B cell (primary cell): Measurements from ENCODE around the gene ADGRA1. TPM values are rescaled to one million over a fixed set of nuclear protein-coding genes. Genes with fewer than 3 reads are reported as not detected.

ENCODE experiments used
- ATAC-seq: fragments of 200-7000 bp; cut with Tn5 transposase; one replicate; pipeline ENCODE4 v1.10.0; 2021; ENCODE audit warnings: low read depth, mild to moderate bottlenecking, moderate number of reproducible peaks, moderate library complexity
- CTCF ChIA-PET: fragments of 350-600 bp; sonication (Branson Sonifier 250); formaldehyde crosslinking; loops from one replicate; lab custom pipeline; 2021; ENCODE audit warnings: antibody characterized with exemption, inconsistent platforms; lab: Charles Lee
- POLR2A ChIA-PET: fragments of 350-600 bp; sonication (Branson Sonifier 250); formaldehyde crosslinking; loops from one replicate; lab custom pipeline; 2021; ENCODE audit warnings: antibody characterized with exemption; lab: Charles Lee
- DNase-seq: peaks from one replicate; pipeline ENCODE4 v3.0.0; 2013
- H2AFZ ChIP-seq: 2 replicates; pipeline ENCODE4 v1.6.1; 2012; ENCODE audit warnings: mild to moderate bottlenecking, low read depth, low read length; ENCODE audit not compliant: insufficient read depth, poor library complexity, severe bottlenecking
- H3K27ac ChIP-seq, 2 donors: 1 replicate in 1 of 2; 2 replicates in 1 of 2; pipeline ENCODE4 v1.5.1; 2012 to 2013; ENCODE audit warnings: low read length in 2 of 2, mild to moderate bottlenecking in 2 of 2, moderate library complexity in 1 of 2
- H3K27me3 ChIP-seq, 4 experiments: fragments of 200-600 bp in 1 of 4; sonication (generic) in 1 of 4; replicated peaks in 1 of 4; 1 replicate in 2 of 4; 2 replicates in 2 of 4; pipeline versions ENCODE4 v1.6.1 to v1.7.0; 2013 to 2016; ENCODE audit warnings: low read length in 3 of 4, mild to moderate bottlenecking in 2 of 4, mixed read lengths in 1 of 4, moderate library complexity in 1 of 4; ENCODE audit not compliant: insufficient read depth in 4 of 4, control insufficient read depth in 3 of 4; ENCODE audit errors: control extremely low read depth in 1 of 4
- H3K36me3 ChIP-seq, 2 experiments: replicated peaks in 1 of 2; 1 replicate in 1 of 2; 2 replicates in 1 of 2; pipeline versions ENCODE4 v1.6.1 to v1.7.1; 2013; ENCODE audit warnings: low read length in 1 of 2; ENCODE audit not compliant: insufficient read depth in 2 of 2, control insufficient read depth in 1 of 2; ENCODE audit errors: control extremely low read depth in 1 of 2, extremely low read depth in 1 of 2
- H3K4me1 ChIP-seq, 2 donors: fragments of 200-600 bp in 1 of 2; sonication (generic) in 1 of 2; 1 replicate in 1 of 2; 2 replicates in 1 of 2; pipeline versions ENCODE4 v1.5.1 to v1.6.1; 2013 to 2017; ENCODE audit warnings: low read length in 2 of 2; ENCODE audit not compliant: control insufficient read depth in 2 of 2, insufficient read depth in 2 of 2
- H3K4me2 ChIP-seq: replicated peaks from 2 replicates; pipeline ENCODE3; 2012; ENCODE audit warnings: mild to moderate bottlenecking, low read depth, low read length; ENCODE audit not compliant: poor library complexity, severe bottlenecking
- H3K4me3 ChIP-seq, 5 experiments: fragments of 200-600 bp in 1 of 5; sonication (generic) in 1 of 5; 1 replicate in 3 of 5; 2 replicates in 2 of 5; pipeline versions ENCODE4 v1.5.1 to v1.7.0; 2011 to 2016; ENCODE audit warnings: low read length in 4 of 5, mild to moderate bottlenecking in 4 of 5, low read depth in 2 of 5, control low read depth in 1 of 5, moderate library complexity in 1 of 5; ENCODE audit not compliant: insufficient read depth in 1 of 5; ENCODE audit errors: control extremely low read depth in 1 of 5, extremely low read depth in 1 of 5
- H3K79me2 ChIP-seq: fragments of 200-600 bp; sonication (generic); one replicate; pipeline ENCODE4 v1.6.0; 2016; ENCODE audit warnings: low read length; ENCODE audit not compliant: control insufficient read depth, insufficient read depth
- H3K9ac ChIP-seq: fragments of 200-600 bp; sonication (generic); 2 replicates; pipeline ENCODE4 v1.6.1; 2017; ENCODE audit warnings: mild to moderate bottlenecking, low read length, moderate library complexity
- H3K9me3 ChIP-seq, 3 donors: one replicate each; pipeline versions ENCODE4 v1.6.1 to v1.7.1; 2013; ENCODE audit warnings: low read length in 2 of 3; ENCODE audit not compliant: control insufficient read depth in 2 of 3, insufficient read depth in 1 of 3; ENCODE audit errors: control extremely low read depth in 1 of 3
- H4K20me1 ChIP-seq: 2 replicates; pipeline ENCODE4 v1.6.0; 2012; ENCODE audit warnings: mild to moderate bottlenecking, low read length; ENCODE audit not compliant: insufficient read depth, control insufficient read depth, poor library complexity, severe bottlenecking
- H3K27ac Mint-ChIP-seq: one replicate; pipeline ENCODE4 v1.8.0; 2021; ENCODE audit warnings: mixed read lengths
- H3K27me3 Mint-ChIP-seq: one replicate; pipeline ENCODE4 v1.8.0; 2021; ENCODE audit warnings: mixed read lengths
- H3K4me1 Mint-ChIP-seq: one replicate; pipeline ENCODE4 v1.8.0; 2021; ENCODE audit warnings: mixed read lengths
- H3K4me3 Mint-ChIP-seq: one replicate; pipeline ENCODE4 v1.8.0; 2021; ENCODE audit warnings: mixed read lengths
- H3K9me3 Mint-ChIP-seq: one replicate; pipeline ENCODE4 v1.8.0; 2022; ENCODE audit warnings: mixed read lengths; ENCODE audit not compliant: insufficient read depth
- CTCF ChIP-seq: fragments of 200-600 bp; IDR thresholded peaks from one replicate; pipeline ENCODE4 v1.8.0; 2022; ENCODE audit warnings: antibody characterized with exemption, mild to moderate bottlenecking
- EZH2 ChIP-seq: IDR thresholded peaks from 2 replicates; pipeline ENCODE4 v1.6.1; 2012; ENCODE audit warnings: borderline replicate concordance, low read depth, mild to moderate bottlenecking, moderate library complexity, low read length; ENCODE audit not compliant: insufficient read depth, poor library complexity, severe bottlenecking
- WGBS: methylation state at CpG from one replicate; pipeline ENCODE4 v1.1.5; 2013; ENCODE audit warnings: missing lambda C conversion rate; ENCODE audit not compliant: insufficient coverage; 5-methylcytosine and 5-hydroxymethylcytosine counted together
- intact Hi-C: fragments of 100-400 bp; cut with micrococcal nuclease; formaldehyde crosslinking; loops from one replicate; pipeline ENCODE4 v1.10.0; 2022
- polyA plus RNA-seq: library from polyadenylated mRNA; depleted of rRNA; stranded (reverse); fragments of >200 nt; gene quantifications from 2 replicates; pipeline ENCODE4 v1.2.3, GENCODE V29; 2012
- total RNA-seq, 2 donors: library from RNA; stranded (reverse); fragments of 120-200 nt in 1 of 2; gene quantifications; 1 replicate in 1 of 2; 2 replicates in 1 of 2; pipeline versions ENCODE4 v1.2.3 to v1.2.4, GENCODE V29; 2013 to 2022

Gene ADGRA1
- total and polyA plus RNA-seq, 2 donors (not counting 1 experiment from before 2014, with no cell fraction given): not detected

GRCh38 chr10:133072720-133073390 lies 14.9 kb upstream of the ADGRA1 start:
- H3K4me3 Mint-ChIP-seq: no peak overlapping the region
- H3K9me3 Mint-ChIP-seq: no peaks in the 10 kb centered on the region
- Histone ChIP-seq H3K79me2 (no peaks in the 10 kb centered on the region), H3K4me1 (no peaks in the 10 kb centered on the region), H3K9ac (no peak overlapping the region), H3K4me3 (no peak overlapping the region), H3K27me3 (no peaks in the 10 kb centered on the region), H4K20me1 (no peaks in the 10 kb centered on the region), H2AFZ (no peak overlapping the region), H3K36me3 (no peaks in the 10 kb centered on the region), H3K9me3 (peaks cover 0 to 11% (median 0%) of the 10 kb centered on the region in 3 donors), H3K27ac (no peak overlapping the region), H3K4me2 (no peak overlapping the region)
- ATAC-seq: no peak
- DNase-seq: no peak
- POLR2A ChIA-PET: no interaction called here
- no peaks in the 10 kb centered on the region for H3K4me1 Mint-ChIP-seq
- 93% methylated on average over 34 of the region's 34 CpGs for WGBS
- TF ChIP-seq CTCF: no peak
- no peak for TF ChIP-seq EZH2
- intact Hi-C loops: no loop called here
- no peaks in the 10 kb centered on the region for H3K27me3 Mint-ChIP-seq
- CTCF ChIA-PET: no interaction called here
- H3K27ac Mint-ChIP-seq: no peak overlapping the region

GRCh38 chr10:133075346-133076137 lies 12.2 kb upstream of the ADGRA1 start:
- H3K4me3 Mint-ChIP-seq: no peak overlapping the region
- H3K36me3 ChIP-seq: no peaks in the 10 kb centered on the region
- no peaks in the 10 kb centered on the region for H4K20me1 ChIP-seq
- H3K4me1 Mint-ChIP-seq: no peaks in the 10 kb centered on the region
- H3K9ac ChIP-seq: no peak overlapping the region
- ChIA-PET POLR2A (no interaction called here), CTCF (no interaction called here)
- H3K27ac ChIP-seq: no peak overlapping the region
- no peak overlapping the region for H3K4me2 ChIP-seq
- H3K4me1 ChIP-seq: no peaks in the 10 kb centered on the region
- H2AFZ ChIP-seq: no peak overlapping the region
- H3K79me2 ChIP-seq: no peaks in the 10 kb centered on the region
- no peaks in the 10 kb centered on the region for H3K9me3 Mint-ChIP-seq
- peaks cover 0 to 16% (median 0%) of the 10 kb centered on the region in 3 donors for H3K9me3 ChIP-seq
- H3K27ac Mint-ChIP-seq: no peak overlapping the region
- no peaks in the 10 kb centered on the region for H3K27me3 ChIP-seq
- DNase-seq (no peak), ATAC-seq (no peak)
- H3K27me3 Mint-ChIP-seq: no peaks in the 10 kb centered on the region
- TF ChIP-seq CTCF: no peak
- TF ChIP-seq EZH2: no peak
- intact Hi-C loops: no loop called here
- no peak overlapping the region for H3K4me3 ChIP-seq
- 70% methylated on average over 24 of the region's 25 CpGs for WGBS
